ENCODE measurements around the gene OSBPL2.

DNA sequence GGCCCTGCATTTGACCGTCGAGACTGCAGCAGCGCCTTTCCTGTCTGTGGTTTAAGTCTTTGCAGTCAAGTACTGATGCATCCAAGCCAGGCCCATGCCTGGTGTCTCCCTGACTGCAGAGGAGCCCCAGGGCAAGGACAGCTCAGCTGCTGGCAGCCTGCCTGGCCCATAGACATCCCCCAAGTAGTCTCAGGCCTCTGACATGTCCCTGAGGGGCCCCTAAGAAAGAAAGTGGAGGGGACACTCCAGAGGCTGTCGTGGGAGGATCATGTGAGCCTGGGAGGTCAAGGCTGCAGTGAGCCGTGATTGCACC, 36.3 kb upstream of the OSBPL2 start:
- TF ChIP-seq, protein P1, sequence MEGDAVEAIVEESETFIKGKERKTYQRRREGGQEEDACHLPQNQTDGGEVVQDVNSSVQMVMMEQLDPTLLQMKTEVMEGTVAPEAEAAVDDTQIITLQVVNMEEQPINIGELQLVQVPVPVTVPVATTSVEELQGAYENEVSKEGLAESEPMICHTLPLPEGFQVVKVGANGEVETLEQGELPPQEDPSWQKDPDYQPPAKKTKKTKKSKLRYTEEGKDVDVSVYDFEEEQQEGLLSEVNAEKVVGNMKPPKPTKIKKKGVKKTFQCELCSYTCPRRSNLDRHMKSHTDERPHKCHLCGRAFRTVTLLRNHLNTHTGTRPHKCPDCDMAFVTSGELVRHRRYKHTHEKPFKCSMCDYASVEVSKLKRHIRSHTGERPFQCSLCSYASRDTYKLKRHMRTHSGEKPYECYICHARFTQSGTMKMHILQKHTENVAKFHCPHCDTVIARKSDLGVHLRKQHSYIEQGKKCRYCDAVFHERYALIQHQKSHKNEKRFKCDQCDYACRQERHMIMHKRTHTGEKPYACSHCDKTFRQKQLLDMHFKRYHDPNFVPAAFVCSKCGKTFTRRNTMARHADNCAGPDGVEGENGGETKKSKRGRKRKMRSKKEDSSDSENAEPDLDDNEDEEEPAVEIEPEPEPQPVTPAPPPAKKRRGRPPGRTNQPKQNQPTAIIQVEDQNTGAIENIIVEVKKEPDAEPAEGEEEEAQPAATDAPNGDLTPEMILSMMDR (IDR thresholded peaks at IDR 0.05), result no peak
- no peak for TF ChIP-seq POLR2A (IDR thresholded peaks at IDR 0.05)
- TF ChIP-seq EP300 (IDR thresholded peaks at IDR 0.05), result no peak
